ENCODE results near the gene RMC1. TPM values are rescaled to one million over a fixed set of nuclear protein-coding genes. Genes with fewer than 3 reads are reported as not detected.

The RMC1 gene
- total RNA-seq, 4 donors from 2014 or later, result 19.7 to 30.6 (median 23.8) TPM

- DNase-seq (ENCODE audit: low spot score) (no peak), ATAC-seq (ENCODE audit: low FRiP score) (no peak)
- no peak for TF ChIP-seq CTCF (IDR thresholded peaks at IDR 0.05)
Measured at GRCh38 chr18:23569299-23570063, 66.2 kb downstream of the RMC1 start.

- DNase-seq (ENCODE audit: low spot score), result no peak
- ATAC-seq (ENCODE audit: low FRiP score), result no peak
- TF ChIP-seq CTCF (IDR thresholded peaks at IDR 0.05), result no peak
Measured at GRCh38 chr18:23570912-23571504, 67.7 kb downstream of the RMC1 start.

GRCh38 chr18:23572012-23572411, 68.7 kb downstream of the RMC1 start:
- no peak for ATAC-seq (ENCODE audit: low FRiP score)
- DNase-seq (ENCODE audit: low spot score), result no peak
- TF ChIP-seq CTCF (IDR thresholded peaks at IDR 0.05), result no peak

GRCh38 chr18:23572570-23572969, 69.3 kb downstream of the RMC1 start:
- ATAC-seq (ENCODE audit: low FRiP score), result no peak
- no peak for DNase-seq (ENCODE audit: low spot score)
- TF ChIP-seq CTCF (IDR thresholded peaks at IDR 0.05), result no peak

GRCh38 chr18:23573020-23573419, 69.7 kb downstream of the RMC1 start:
- TF ChIP-seq CTCF (IDR thresholded peaks at IDR 0.05), result no peak
- ATAC-seq (ENCODE audit: low FRiP score), result no peak
- DNase-seq (ENCODE audit: low spot score), result no peak

GRCh38 chr18:23573626-23574431, 70.5 kb downstream of the RMC1 start:
- DNase-seq (ENCODE audit: low spot score), result no peak

More at GRCh38 chr18:23573626-23574431, 70.5 kb downstream of the RMC1 start:
- peak; percentile 88 for ATAC-seq (ENCODE audit: low FRiP score)
- no peak for TF ChIP-seq CTCF (IDR thresholded peaks at IDR 0.05)
